IMR-90 (cell line): ENCODE data around the gene L3HYPDH. TPM values are rescaled to one million over a fixed set of nuclear protein-coding genes. Genes with fewer than 3 reads are reported as not detected.

Experiments
- ATAC-seq: fragments of 200-7000 bp; cut with Tn5 transposase; 2 replicates; pipeline ENCODE4 v1.9.1; 2020; ENCODE audit warnings: low read depth, mild to moderate bottlenecking, moderate library complexity
- BruUV-seq: library from RNA; stranded (reverse); fragments of 400-500 nt; replicated peaks from 2 replicates; lab custom pipeline; 2021; lab: Mats Ljungman, UMichigan
- CTCF ChIA-PET: fragments of 300-600 bp; formaldehyde crosslinking; extraction: SDS; loops from one replicate; lab custom pipeline; 2021; ENCODE audit warnings: antibody characterized with exemption; lab: Yijun Ruan, JAX
- POLR2A ChIA-PET: fragments of 300-600 bp; sonication (Branson Sonifier 250); formaldehyde crosslinking; loops from one replicate; lab custom pipeline; 2022; ENCODE audit warnings: antibody characterized with exemption; ENCODE audit not compliant: unreplicated experiment; lab: Charles Lee
- DNase-seq: peaks from one replicate; pipeline ENCODE4 v3.0.0; 2013
- H2AFZ ChIP-seq: replicated peaks from 2 replicates; pipeline ENCODE3; 2013; ENCODE audit warnings: low read length, mild to moderate bottlenecking; ENCODE audit not compliant: poor library complexity
- H2AK5ac ChIP-seq: 2 replicates; pipeline ENCODE4 v1.6.1; 2013; ENCODE audit warnings: low read depth, low read length, inconsistent platforms
- H2AK9ac ChIP-seq: replicated peaks from 2 replicates; pipeline ENCODE3; 2013; ENCODE audit warnings: mild to moderate bottlenecking, low read depth, low read length, moderate library complexity; ENCODE audit not compliant: poor library complexity
- H2BK120ac ChIP-seq: 2 replicates; pipeline ENCODE4 v1.6.1; 2013; ENCODE audit warnings: low read depth, low read length, inconsistent platforms
- H2BK15ac ChIP-seq: 3 replicates; pipeline ENCODE4 v1.6.1; 2013; ENCODE audit warnings: low read depth, low read length, inconsistent platforms
- H2BK20ac ChIP-seq: 2 replicates; pipeline ENCODE4 v1.6.1; 2013; ENCODE audit warnings: low read depth, mild to moderate bottlenecking, inconsistent platforms, low read length, moderate library complexity
- H2BK5ac ChIP-seq: 2 replicates; pipeline ENCODE4 v1.6.1; 2013; ENCODE audit warnings: mild to moderate bottlenecking, low read depth, low read length, inconsistent platforms; ENCODE audit not compliant: poor library complexity, severe bottlenecking
- H3K14ac ChIP-seq: replicated peaks from 2 replicates; pipeline ENCODE4 v1.6.1; 2013; ENCODE audit warnings: low read depth, low read length, inconsistent platforms
- H3K18ac ChIP-seq: 2 replicates; pipeline ENCODE4 v1.6.1; 2013; ENCODE audit warnings: low read depth, low read length, control low read depth
- H3K23ac ChIP-seq: 2 replicates; pipeline ENCODE4 v1.6.1; 2013; ENCODE audit warnings: low read depth, low read length, inconsistent platforms
- H3K27ac ChIP-seq: 2 replicates; pipeline ENCODE4 v1.5.1; 2013; ENCODE audit warnings: mild to moderate bottlenecking, control low read depth, low read length; ENCODE audit not compliant: insufficient read depth
- H3K27me3 ChIP-seq: 2 replicates; pipeline ENCODE4 v1.6.1; 2013; ENCODE audit warnings: low read length; ENCODE audit not compliant: control insufficient read depth, insufficient read depth
- H3K36me3 ChIP-seq: 2 replicates; pipeline ENCODE4 v1.6.1; 2013; ENCODE audit warnings: low read length, mixed read lengths; ENCODE audit not compliant: control insufficient read depth, insufficient read depth
- H3K4ac ChIP-seq: 2 replicates; pipeline ENCODE4 v1.6.1; 2013; ENCODE audit warnings: low read depth, low read length, inconsistent platforms
- H3K4me1 ChIP-seq: 2 replicates; pipeline ENCODE4 v1.6.1; 2013; ENCODE audit warnings: low read length, mixed read lengths; ENCODE audit not compliant: control insufficient read depth, insufficient read depth
- H3K4me2 ChIP-seq: 2 replicates; pipeline ENCODE4 v1.6.1; 2013; ENCODE audit warnings: low read depth, mild to moderate bottlenecking, control low read depth, low read length, moderate library complexity
- H3K4me3 ChIP-seq: 2 replicates; pipeline ENCODE4 v1.5.1; 2013; ENCODE audit warnings: low read depth, mild to moderate bottlenecking, control low read depth, low read length, moderate library complexity; ENCODE audit not compliant: insufficient read depth
- H3K56ac ChIP-seq: 2 replicates; pipeline ENCODE4 v1.6.1; 2013; ENCODE audit warnings: low read length, inconsistent platforms; ENCODE audit not compliant: insufficient read depth; ENCODE audit errors: extremely low read depth
- H3K79me1 ChIP-seq, 2 experiments: 2 replicates each; pipeline ENCODE4 v1.6.1; 2013; ENCODE audit warnings: low read length in 2 of 2, inconsistent platforms in 1 of 2, low read depth in 1 of 2
- H3K9ac ChIP-seq: 2 replicates; pipeline ENCODE4 v1.6.1; 2013; ENCODE audit warnings: low read depth, low read length, control low read depth
- H3K9me1 ChIP-seq: 2 replicates; pipeline ENCODE4 v1.6.1; 2013; ENCODE audit warnings: low read length, inconsistent platforms; ENCODE audit not compliant: insufficient read depth
- H3K9me3 ChIP-seq: 2 replicates; pipeline ENCODE4 v1.6.1; 2013; ENCODE audit warnings: low read length; ENCODE audit not compliant: control insufficient read depth, insufficient read depth
- H4K20me1 ChIP-seq: 2 replicates; pipeline ENCODE4 v1.6.1; 2013; ENCODE audit warnings: low read length, inconsistent platforms; ENCODE audit not compliant: insufficient read depth
- H4K5ac ChIP-seq: 2 replicates; pipeline ENCODE4 v1.6.1; 2013; ENCODE audit warnings: mild to moderate bottlenecking, low read depth, low read length, control low read depth
- H4K8ac ChIP-seq, 2 experiments: 2 replicates each; pipeline ENCODE4 v1.6.1; 2013; ENCODE audit warnings: low read depth in 2 of 2, low read length in 2 of 2, control low read depth in 1 of 2, inconsistent platforms in 1 of 2
- H4K91ac ChIP-seq: 2 replicates; pipeline ENCODE4 v1.6.1; 2013; ENCODE audit warnings: low read depth, low read length, inconsistent platforms; ENCODE audit not compliant: insufficient read depth
- CHD1 ChIP-seq: IDR thresholded peaks from 2 replicates; pipeline ENCODE4 v1.6.1; 2012; ENCODE audit warnings: low read depth, low read length, improper control_type of control experiment
- FOS ChIP-seq: fragments of 150-350 bp; IDR thresholded peaks from 2 replicates; pipeline ENCODE4 v1.6.1; 2016; ENCODE audit warnings: low read depth, low read length
- MAFK ChIP-seq: IDR thresholded peaks from 2 replicates; pipeline ENCODE4 v1.6.1; 2012; ENCODE audit warnings: low read depth, low read length, improper control_type of control experiment
- MAZ ChIP-seq: IDR thresholded peaks from 2 replicates; pipeline ENCODE4 v1.6.1; 2012; ENCODE audit warnings: low read depth, mild to moderate bottlenecking, low read length, improper control_type of control experiment, moderate library complexity, borderline replicate concordance
- RFX5 ChIP-seq: IDR thresholded peaks from 2 replicates; pipeline ENCODE4 v1.8.0; 2012; ENCODE audit warnings: low read depth, mild to moderate bottlenecking, low read length, moderate library complexity
- WGBS, 2 experiments: methylation state at CpG; one replicate each; pipeline versions ENCODE4 v1.1.5 to v1.1.7; 2013; ENCODE audit warnings: missing lambda C conversion rate in 2 of 2; ENCODE audit not compliant: insufficient read length in 1 of 2; ENCODE audit errors: extremely low coverage in 2 of 2; 5-methylcytosine and 5-hydroxymethylcytosine counted together
- dilution Hi-C: fragments of 300-500 bp; cut with HindIII; formaldehyde crosslinking; loops from one replicate; pipeline ENCODE4 v1.14.3; 2018; ENCODE audit warnings: low sequenced_read_pairs; ENCODE audit not compliant: unreplicated experiment
- in situ Hi-C: fragments of 300-500 bp; cut with MboI; formaldehyde crosslinking; loops from 3 replicates; pipeline ENCODE4 v1.14.3; 2019; ENCODE audit warnings: low sequenced_read_pairs, inconsistent platforms, mixed read lengths
- intact Hi-C: fragments of 100-400 bp; cut with micrococcal nuclease; formaldehyde crosslinking; loops from 2 replicates; pipeline ENCODE4 v1.10.0; 2022
- polyA plus RNA-seq, 3 experiments: library from polyadenylated mRNA; depleted of rRNA; stranded (reverse); fragments of >200 nt; gene quantifications; 2 replicates each; pipeline ENCODE4 v1.2.3, GENCODE V29; 2012; ENCODE audit warnings: low replicate concordance in 1 of 3
- total RNA-seq: library from RNA; depleted of rRNA; stranded (reverse); fragments of >200 nt; gene quantifications from 2 replicates; pipeline ENCODE4 v1.2.3, GENCODE V29; 2012

Gene L3HYPDH
- total and polyA plus RNA-seq, 2 of the 4 experiments (the other 2 are of a cell fraction) = 40.9 to 49.1 TPM

DNA sequence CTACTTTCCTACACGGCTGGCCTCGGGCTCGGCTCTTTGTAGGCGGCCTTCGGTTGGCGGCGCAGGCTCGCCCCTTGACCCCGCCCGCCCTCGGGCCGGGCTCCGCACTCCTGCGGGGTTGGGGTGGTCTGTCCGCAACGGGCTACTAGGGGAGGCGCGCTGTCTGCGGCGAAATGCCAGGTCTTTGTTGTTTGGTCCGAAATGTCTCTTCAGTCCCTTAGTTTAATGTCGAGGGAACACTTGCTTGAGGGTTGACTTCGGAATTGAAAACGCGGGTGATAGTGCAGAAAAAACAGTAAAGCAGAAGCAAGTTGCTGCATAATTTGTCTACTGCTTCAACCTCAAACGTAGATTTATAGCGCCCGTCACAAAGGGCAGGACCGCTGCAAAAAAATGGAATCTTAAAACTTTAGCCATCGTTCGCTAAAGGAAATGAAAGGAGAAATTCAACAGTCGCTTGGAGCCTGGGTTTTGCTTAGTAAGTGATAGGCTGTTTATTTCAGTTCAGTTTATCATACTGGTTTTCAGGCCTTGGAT, 499 bp upstream of the L3HYPDH start:
- dilution Hi-C loops (no loop called here), in situ Hi-C loops (loop anchor here (25.0 kb wide), 1 partner anchor 603 kb away; the partner anchor contains the start of gene PCNX4), intact Hi-C loops (no loop called here)
- Histone ChIP-seq H2AK9ac (peak overlapping the region; percentile 99), H3K4me1 (peaks cover 9% of the 10 kb centered on the region), H2AFZ (peak overlapping the region; percentile 98), H4K8ac (peak overlapping the region; percentile 79 to 85), H4K5ac (peak overlapping the region; percentile 88), H3K4ac (peak overlapping the region; percentile 92), H3K18ac (peak overlapping the region; percentile 82), H3K23ac (peak overlapping the region; percentile 99), H4K91ac (peak overlapping the region; percentile 92), H3K36me3 (peaks cover 10% of the 10 kb centered on the region), H3K27me3 (no peaks in the 10 kb centered on the region), H3K27ac (peak overlapping the region; percentile 94), H4K20me1 (peaks cover 13% of the 10 kb centered on the region; the same call in 1 of the 2 replicates), H3K56ac (peak overlapping the region; percentile 97), H3K9ac (peak overlapping the region; percentile 93), H2BK5ac (peak overlapping the region; percentile 94), H2BK120ac (peak overlapping the region; percentile 85), H2AK5ac (peak overlapping the region; percentile 27; the same call in 1 of the 2 replicates), H2BK15ac (peak overlapping the region; percentile 49; the same call in 2 of the 3 replicates), H3K9me1 (peaks cover 11% of the 10 kb centered on the region), H3K79me1 (peaks cover 19 to 57% of the 10 kb centered on the region in 2 experiments), H3K4me3 (peak overlapping the region; percentile 94), H2BK20ac (0 out of 2 replicates have a peak overlapping the region, but pooled peaks have one; percentile 36), H3K4me2 (peak overlapping the region; percentile 92), H3K14ac (peak overlapping the region; percentile 99), H3K9me3 (no peaks in the 10 kb centered on the region)
- POLR2A ChIA-PET = no interaction called here
- peak; percentile 17 for DNase-seq
- CTCF ChIA-PET = interaction anchor here (0.6 to 2.6 kb wide), 3 partner anchors 13 to 25 kb away, joined by 3 to 12 read pairs (median 4); no protein-coding TSS in a partner anchor
- 0% methylated on average over 8 of the region's 32 CpGs; no CpG with 5 or more reads in 1 of the 2 experiments for whole genome bisulfite sequencing, 2 experiments
- TSS peak; percentile 67 for BruUV-seq
- ATAC-seq = peak; percentile 40
- TF ChIP-seq RFX5 (no peak), MAZ (no peak), MAFK (no peak), CHD1 (0 out of 2 replicates have a peak, but pooled peaks have one; percentile 69), FOS (no peak)
